COR-L47 (cell line): ENCODE measurements around the gene ATG3.
A peak's percentile ranks its signal among the peaks of the same experiment; 100 is the strongest.
"Not testable (repeated sequence)": the region's sequence is repeated elsewhere in the genome, so short reads cannot be mapped to it uniquely, and the experiment has no call there.

Experiments used
- DNase-seq: peaks from one replicate; lab custom pipeline; 2025; lab: John Stamatoyannopoulos, UW

The ATG3 gene

DNA sequence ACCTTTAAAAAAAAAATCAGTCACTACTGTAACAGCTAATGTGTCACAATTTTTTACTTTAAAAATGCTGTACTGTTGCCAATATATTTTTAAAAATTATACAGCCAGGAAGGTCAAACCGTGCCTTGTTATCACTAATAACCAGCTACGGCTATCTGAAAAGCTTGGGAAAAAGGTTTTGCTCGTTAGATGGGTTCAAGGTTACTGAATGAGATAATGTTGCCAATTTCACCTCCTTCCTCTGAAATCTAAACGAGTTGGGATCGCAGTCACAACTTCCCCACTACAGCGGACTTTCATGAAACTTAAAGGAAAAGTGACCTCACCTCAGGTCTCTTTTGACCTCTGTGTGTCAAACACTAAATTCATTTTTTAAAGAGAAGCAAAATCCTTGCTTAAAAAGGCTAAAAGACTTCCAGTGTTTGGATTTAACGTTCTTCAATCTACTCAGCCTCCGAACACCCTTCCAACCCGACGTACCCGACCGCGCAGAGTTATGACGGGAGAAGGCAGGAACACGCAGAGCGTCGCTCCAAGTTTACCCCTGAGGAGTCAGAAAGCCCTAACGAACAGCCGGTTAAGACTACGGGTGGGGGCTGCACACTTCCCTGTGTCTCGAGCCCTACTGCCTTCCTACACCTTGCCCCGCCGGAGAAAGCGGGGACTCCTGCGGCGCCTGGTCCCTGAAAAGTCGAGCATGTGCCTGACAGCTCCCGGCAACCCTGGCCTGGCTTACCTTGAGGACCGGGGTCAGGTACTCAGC is 860 bp downstream of the ATG3 start:
- DNase-seq: peak; percentile 61

DNA sequence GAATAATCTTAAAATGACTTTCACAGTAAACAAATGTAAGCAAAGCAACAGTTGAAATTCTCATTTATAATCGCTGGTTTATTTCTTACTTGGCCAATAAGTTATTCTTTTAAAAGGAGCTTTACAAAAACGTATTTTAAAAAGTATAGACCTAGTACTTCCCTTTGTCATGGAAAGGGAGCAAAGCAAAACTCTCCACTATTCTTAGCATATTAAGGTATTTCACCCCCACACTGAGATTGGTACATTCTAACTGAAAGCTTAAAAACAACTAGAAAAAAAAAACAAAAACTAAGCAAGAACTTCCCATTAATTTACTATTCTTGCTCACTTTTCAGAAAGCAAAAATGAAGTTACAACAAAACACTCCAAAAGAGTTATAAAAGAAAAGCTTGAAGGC is 1.5 kb downstream of the ATG3 start:
- no peak for DNase-seq

- no peak for DNase-seq
Measured at GRCh38 chr3:112557976-112558375, 3.8 kb downstream of the ATG3 start.

DNA sequence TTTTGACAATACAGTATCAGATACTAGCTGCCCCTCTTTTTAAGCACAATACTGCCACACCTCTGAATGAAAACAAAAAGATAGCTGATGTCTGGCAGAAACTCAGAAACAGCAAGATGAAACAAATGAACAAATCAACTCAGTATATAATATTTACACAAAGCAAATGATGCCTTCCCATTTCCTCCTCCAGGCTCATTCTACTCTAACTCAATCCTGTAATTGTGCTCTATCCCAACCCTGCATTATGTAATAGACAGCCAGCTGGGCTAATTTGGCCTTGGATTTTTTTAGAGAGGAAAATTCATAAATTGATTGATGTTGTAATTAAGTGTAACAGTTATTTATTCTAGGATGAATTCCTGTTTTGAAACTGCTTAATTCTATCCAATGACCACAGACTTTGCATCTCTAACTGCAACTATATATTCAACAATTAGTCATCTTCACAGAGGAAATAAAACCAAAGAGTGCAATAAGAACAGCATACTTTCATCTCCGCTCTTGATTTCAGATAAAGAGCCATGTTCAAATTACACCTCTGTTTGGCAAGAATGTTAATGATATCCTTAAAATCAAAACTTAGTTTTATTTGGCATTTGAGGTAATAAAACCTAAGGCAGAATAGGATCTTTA is 6.1 kb downstream of the ATG3 start:
- peak; percentile 74 for DNase-seq

DNA sequence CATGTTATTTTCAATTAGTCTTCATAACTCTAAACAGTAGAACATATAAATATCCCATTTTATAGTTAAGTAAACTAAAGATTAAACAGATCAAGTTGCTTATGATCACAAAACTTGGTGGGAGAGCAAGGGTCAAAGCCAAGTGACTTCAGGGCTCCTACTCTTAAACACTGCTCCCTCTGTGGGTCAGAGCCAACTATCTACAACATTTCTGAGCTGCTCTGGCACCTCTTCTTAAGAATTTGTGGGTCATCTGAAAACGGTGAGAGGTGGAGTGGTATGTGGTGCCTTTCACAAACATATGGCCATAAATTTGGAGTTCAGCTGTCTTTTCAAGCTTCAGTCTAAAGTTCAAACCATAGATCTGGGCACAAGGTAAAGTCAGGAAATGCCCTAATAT is 10.9 kb downstream of the ATG3 start:
- no peak for DNase-seq

DNA sequence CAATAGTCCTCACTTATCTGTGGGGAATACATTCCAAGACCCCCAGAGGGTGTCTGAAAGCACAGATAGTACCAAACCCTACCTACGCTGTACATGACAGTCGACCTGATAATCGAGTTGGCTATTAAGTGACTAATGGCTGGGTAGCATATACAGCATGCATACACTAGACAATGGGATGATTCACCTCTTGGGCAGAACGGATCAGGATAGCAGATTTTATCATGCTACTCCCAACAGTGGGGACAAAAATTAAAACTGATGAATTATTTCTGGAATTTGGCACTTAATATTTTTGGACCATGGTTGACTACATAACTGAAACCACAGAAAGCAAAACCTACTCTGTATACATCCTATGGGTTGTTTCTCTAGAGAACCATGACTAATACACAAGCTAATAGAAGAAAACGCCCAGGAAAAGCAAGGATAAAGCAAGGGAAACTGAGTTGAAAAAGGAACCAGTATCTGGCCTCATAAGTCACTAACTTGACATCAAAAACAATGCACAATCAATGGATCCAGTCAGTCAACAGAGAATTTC is 15.5 kb downstream of the ATG3 start:
- DNase-seq: no peak

DNA sequence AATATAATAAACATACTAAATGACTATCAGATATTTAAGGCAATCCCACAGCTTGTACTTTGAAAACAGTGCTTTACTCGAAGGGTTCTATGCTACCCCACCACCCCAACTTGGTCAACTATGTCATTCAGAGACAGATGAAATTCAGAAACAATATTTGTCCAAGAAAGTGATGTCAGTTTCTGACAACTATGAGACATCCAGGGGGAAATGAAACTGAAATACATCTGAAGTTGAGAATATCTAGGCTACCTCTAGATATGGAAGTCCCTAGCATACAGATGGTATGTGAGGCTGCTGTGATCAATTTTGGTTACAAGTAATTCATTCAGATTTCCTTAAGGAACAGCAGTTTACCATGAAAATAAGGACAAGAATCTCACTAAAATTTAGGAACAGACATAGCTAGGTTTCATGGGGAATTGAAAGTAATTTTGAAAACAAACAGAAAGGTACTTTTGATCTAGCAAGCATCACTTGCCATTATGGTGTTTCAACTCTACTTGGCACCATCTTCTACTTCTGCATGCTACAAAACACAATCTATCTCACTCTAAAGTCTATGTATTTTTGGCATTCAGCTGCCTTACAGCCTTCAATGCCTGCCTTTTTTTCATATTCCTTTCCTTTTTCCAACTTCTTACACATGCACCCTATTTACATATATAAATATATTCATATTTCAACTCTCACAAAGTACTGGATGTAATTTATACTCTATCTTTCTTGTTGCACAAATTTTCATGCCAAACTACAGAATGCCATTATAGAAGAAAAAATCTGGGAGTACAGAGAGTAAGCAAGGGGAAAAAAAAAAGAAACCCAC is 21.7 kb downstream of the ATG3 start:
- no peak for DNase-seq

DNA sequence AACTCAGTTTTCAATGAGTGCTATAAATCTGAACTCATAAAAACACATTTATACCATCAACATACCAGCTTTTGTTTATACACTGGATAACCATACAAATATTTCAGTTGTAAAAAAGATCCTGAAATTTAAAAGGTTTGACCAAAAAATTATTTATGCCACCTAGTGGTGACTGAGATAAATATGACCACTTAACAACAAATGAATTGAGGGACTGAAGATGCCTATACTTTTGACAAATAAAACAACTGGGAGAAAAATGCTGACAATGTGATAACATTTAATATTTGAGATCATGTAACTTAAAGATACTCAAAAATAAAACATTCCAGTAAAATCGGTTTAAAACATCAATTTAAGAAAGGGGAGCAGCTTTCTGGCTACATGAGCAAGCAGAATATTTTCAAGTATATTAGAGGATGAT is 30.4 kb downstream of the ATG3 start:
- DNase-seq: peak; percentile 6

DNA sequence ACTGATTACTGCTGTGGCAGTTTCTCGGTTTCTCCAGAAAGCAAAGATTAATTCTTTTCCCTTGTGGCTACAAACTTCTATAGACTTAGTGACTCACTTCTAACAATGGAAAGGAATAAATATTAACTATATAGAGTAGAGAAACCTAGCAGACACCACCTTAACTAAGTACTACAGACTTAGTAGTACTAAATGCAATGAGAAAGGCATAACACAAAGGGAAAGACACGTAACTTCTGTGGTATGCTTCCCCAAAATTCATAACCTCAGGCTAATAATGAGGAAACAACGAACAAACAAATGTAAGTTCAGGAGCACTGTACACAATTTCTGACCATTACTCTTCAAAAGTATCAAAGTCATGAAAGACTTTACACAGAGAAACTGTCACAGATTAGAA is 31.2 kb downstream of the ATG3 start:
- DNase-seq: no peak

- not testable (repeated sequence) for DNase-seq
Measured at GRCh38 chr3:112524127-112524526, 37.6 kb downstream of the ATG3 start.

- DNase-seq: peak; percentile 74
Measured at GRCh38 chr3:112519424-112520001, 42.2 kb downstream of the ATG3 start.

GRCh38 chr3:112518970-112519369 is 42.8 kb downstream of the ATG3 start:
- DNase-seq: not testable (repeated sequence)

GRCh38 chr3:112514527-112515128 is 47.1 kb downstream of the ATG3 start:
- no peak for DNase-seq

DNA sequence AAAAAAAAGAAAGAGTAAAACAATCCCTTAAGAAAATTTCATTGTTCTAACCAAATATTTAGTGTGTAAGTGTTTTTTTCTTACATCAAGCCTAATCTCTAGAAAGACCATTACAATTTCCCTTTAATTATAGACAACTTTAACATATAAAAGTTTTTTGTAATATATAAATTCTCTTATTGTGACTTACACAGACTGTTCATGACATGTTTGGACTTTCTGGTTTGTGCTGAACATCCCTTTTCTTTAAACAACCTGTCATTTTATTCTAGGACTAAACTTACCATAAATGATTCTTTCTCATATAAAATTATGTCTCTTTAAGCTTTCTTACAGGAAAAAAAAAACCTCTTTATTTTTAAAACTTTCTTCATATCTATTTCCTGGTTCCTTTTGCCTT is 49.4 kb downstream of the ATG3 start:
- no peak for DNase-seq

- DNase-seq: no peak
Measured at GRCh38 chr3:112508860-112509259, 52.9 kb downstream of the ATG3 start.

GRCh38 chr3:112508261-112508660 is 53.5 kb downstream of the ATG3 start:
- no peak for DNase-seq

DNA sequence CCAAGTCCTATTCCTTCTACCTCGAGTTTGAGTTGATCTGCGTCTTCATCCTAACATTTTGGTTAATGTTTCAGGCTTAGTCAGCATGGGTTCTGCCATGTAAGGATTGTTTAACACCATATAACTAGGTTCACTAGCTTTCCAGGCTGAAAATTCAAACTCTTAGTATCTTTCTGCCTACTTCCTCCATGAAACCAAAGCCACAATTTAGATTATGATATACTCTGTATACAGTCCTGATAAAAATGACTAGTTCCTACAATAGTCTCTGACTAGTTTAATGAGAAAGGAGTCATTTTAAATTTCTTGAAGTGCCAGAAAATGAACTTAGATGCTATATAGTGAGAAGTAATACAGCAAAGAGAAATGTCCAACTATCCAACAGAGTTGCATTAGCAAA is 55.9 kb downstream of the ATG3 start:
- no peak for DNase-seq

- DNase-seq: no peak
Measured at GRCh38 chr3:112504123-112504522, 57.6 kb downstream of the ATG3 start.

DNA sequence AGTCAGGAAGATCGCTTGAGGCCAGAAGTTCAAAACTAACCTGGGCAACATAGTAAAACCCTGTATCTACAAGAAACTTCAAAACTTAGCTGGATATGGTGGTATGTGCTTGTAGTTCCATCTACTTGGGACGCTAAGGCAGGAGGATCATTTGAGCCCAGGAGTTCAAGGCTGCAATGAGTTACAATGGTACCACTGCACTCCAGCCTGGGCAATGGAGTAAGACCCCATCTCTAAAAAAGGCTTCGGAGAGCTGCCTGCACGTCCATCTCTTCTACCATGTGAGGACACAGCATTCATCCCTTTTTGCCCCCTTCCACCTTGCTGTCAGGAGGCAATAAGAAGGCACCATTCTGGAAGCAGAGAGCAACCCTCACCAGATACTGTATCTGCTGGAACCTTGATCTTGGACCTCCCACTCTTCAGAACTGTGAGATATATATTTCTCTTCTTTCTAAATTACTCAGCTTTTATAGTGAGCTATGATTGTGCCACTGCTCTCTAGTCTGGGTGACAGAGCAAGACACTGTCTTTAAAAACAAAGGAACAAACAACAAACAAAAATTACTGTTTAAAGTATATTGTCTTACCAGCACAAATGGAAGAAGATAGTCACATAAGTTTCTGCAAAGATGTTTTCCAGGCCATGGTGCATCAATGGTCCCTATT is 58.3 kb downstream of the ATG3 start:
- DNase-seq: no peak

DNA sequence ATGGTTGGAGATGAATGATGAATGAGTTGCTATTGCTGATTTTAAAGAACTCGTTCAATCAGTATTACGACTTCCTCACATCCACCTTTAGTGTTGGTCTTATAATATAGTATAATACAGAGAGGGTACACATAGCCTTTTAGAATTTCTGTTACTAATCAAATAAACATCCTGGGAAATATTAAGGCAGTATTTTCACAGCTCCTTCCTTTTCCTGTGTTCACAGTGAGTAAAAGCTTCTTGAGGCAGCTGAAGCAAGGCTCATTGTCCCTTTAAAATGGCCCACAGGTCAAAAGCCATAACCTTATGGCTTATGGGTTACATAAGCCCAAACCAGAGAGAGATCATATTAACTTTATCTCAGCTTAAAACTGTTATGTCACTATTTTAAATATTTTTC is 61.1 kb downstream of the ATG3 start:
- no peak for DNase-seq
